Progenitor cell of endocrine pancreas (in vitro differentiated cells): ENCODE results near the gene COLEC12. TPM values are rescaled to one million over a fixed set of nuclear protein-coding genes. Genes with fewer than 3 reads are reported as not detected.

Experiments used
- DNase-seq: peaks from one replicate; pipeline ENCODE4 v3.0.0; 2021; ENCODE audit warnings: low spot score; ENCODE audit not compliant: unreplicated experiment
- H3K27ac Mint-ChIP-seq: 2 replicates; pipeline ENCODE4 v1.8.0; 2021; ENCODE audit warnings: mild to moderate bottlenecking, moderate library complexity, mixed read lengths
- H3K27me3 Mint-ChIP-seq: 2 replicates; pipeline ENCODE4 v1.8.0; 2021; ENCODE audit warnings: mixed read lengths
- H3K36me3 Mint-ChIP-seq: 2 replicates; pipeline ENCODE4 v1.8.0; 2022; ENCODE audit warnings: mixed read lengths; ENCODE audit not compliant: insufficient read depth
- H3K4me1 Mint-ChIP-seq: 2 replicates; pipeline ENCODE4 v1.8.0; 2021; ENCODE audit warnings: low read depth, mixed read lengths
- H3K4me3 Mint-ChIP-seq: 2 replicates; pipeline ENCODE4 v1.8.0; 2021; ENCODE audit warnings: low read depth, mild to moderate bottlenecking, moderate library complexity, mixed read lengths
- H3K9me3 Mint-ChIP-seq: 2 replicates; pipeline ENCODE4 v1.8.0; 2021; ENCODE audit warnings: low read depth, mixed read lengths
- total RNA-seq: library from RNA; stranded (reverse); gene quantifications from 2 replicates; pipeline ENCODE4 v1.2.1, GENCODE V29; 2021
- TF ChIP-seq, protein P1 (sequence below): fragments of 200-600 bp; sonication (generic); IDR thresholded peaks from one replicate; pipeline ENCODE4 v1.5.0; 2021; ENCODE audit warnings: antibody characterized with exemption, mild to moderate bottlenecking; ENCODE audit not compliant: unreplicated experiment

Gene COLEC12
- total RNA-seq, 1 donor from 2014 or later = 0.55 TPM

GRCh38 chr18:523561-523960 is 23.1 kb upstream of the COLEC12 start:
- no peak for DNase-seq
- Mint-ChIP-seq H3K4me3 (no peak overlapping the region), H3K4me1 (peaks cover 21% of the 10 kb centered on the region), H3K9me3 (no peaks in the 10 kb centered on the region), H3K27ac (no peak overlapping the region), H3K27me3 (no peaks in the 10 kb centered on the region), H3K36me3 (no peaks in the 10 kb centered on the region)
- TF ChIP-seq, protein P1, sequence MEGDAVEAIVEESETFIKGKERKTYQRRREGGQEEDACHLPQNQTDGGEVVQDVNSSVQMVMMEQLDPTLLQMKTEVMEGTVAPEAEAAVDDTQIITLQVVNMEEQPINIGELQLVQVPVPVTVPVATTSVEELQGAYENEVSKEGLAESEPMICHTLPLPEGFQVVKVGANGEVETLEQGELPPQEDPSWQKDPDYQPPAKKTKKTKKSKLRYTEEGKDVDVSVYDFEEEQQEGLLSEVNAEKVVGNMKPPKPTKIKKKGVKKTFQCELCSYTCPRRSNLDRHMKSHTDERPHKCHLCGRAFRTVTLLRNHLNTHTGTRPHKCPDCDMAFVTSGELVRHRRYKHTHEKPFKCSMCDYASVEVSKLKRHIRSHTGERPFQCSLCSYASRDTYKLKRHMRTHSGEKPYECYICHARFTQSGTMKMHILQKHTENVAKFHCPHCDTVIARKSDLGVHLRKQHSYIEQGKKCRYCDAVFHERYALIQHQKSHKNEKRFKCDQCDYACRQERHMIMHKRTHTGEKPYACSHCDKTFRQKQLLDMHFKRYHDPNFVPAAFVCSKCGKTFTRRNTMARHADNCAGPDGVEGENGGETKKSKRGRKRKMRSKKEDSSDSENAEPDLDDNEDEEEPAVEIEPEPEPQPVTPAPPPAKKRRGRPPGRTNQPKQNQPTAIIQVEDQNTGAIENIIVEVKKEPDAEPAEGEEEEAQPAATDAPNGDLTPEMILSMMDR = no peak

- no peak for DNase-seq
- no peak overlapping the region for H3K27ac Mint-ChIP-seq
- peaks cover 12% of the 10 kb centered on the region for H3K9me3 Mint-ChIP-seq
- TF ChIP-seq, protein P1 = no peak
- H3K4me1 Mint-ChIP-seq = peaks cover 5% of the 10 kb centered on the region
- no peaks in the 10 kb centered on the region for H3K27me3 Mint-ChIP-seq
- no peak overlapping the region for H3K4me3 Mint-ChIP-seq
- peaks cover 7% of the 10 kb centered on the region for H3K36me3 Mint-ChIP-seq
Measured at GRCh38 chr18:519019-519879, 18.7 kb upstream of the COLEC12 start.

- peaks cover 9% of the 10 kb centered on the region for H3K36me3 Mint-ChIP-seq
- no peak for DNase-seq
- no peak overlapping the region for H3K4me3 Mint-ChIP-seq
- no peak overlapping the region for H3K27ac Mint-ChIP-seq
- TF ChIP-seq, protein P1 = no peak
- peaks cover 14% of the 10 kb centered on the region for H3K9me3 Mint-ChIP-seq
- peaks cover 5% of the 10 kb centered on the region for H3K4me1 Mint-ChIP-seq
- no peaks in the 10 kb centered on the region for H3K27me3 Mint-ChIP-seq
Measured at GRCh38 chr18:518081-518480, 17.6 kb upstream of the COLEC12 start.

DNA sequence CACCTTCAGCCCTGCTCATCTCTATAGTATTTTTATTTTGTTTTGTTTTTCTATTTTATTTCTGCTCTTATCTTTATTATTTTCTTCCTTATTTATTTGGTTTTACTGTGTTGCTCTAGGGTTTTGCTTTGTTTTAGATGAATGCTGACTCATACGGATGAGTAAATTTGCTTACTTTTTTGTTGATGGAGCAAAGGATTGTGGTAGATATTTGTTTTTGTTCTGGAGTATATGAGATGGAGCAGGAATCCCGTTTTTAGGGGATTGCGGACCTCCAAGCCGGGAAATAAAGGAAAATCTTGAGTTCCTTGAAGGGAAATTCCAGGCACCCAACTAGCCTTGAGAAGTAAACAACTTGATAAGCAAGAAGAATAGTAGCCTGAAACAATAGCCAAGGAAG is 15.3 kb upstream of the COLEC12 start:
- no peak overlapping the region for H3K4me3 Mint-ChIP-seq
- H3K9me3 Mint-ChIP-seq = peaks cover 14% of the 10 kb centered on the region
- no peak overlapping the region for H3K27ac Mint-ChIP-seq
- peaks cover 11% of the 10 kb centered on the region for H3K36me3 Mint-ChIP-seq
- H3K27me3 Mint-ChIP-seq = no peaks in the 10 kb centered on the region
- TF ChIP-seq, protein P1 = no peak
- peaks cover 5% of the 10 kb centered on the region for H3K4me1 Mint-ChIP-seq
- DNase-seq = no peak

DNA sequence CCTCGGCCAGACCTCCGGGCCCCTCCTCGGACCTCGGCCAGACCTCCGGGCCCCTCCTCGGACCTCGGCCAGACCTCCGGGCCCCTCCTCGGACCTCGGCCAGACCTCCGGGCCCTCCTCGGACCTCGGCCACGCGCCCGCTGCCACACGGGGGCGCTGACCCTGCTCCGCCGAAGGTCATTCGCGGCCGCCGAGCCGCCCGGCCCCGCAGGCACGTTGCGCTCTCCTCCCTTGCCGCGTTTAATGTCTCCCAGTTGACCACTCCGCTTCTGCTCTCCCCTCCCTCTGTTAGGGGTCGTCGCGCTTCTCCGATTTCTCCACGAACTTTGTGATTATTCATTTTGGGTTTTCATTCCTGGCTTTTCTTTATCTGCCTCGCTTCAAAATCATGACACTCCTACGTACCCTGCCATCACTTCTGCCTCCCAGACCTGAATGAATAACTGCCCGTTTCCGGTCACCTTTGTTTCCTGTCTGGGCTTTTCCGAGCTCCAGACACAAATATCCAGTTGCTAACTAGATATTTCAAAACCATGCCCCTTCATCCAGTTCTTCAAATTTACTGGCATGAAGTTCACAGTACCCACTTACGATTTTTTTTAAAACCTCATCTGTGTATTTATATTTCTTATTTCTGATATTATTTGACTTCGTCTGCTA is 14.8 kb upstream of the COLEC12 start:
- DNase-seq = no peak
- H3K27ac Mint-ChIP-seq = no peak overlapping the region
- H3K27me3 Mint-ChIP-seq = no peaks in the 10 kb centered on the region
- peaks cover 5% of the 10 kb centered on the region for H3K4me1 Mint-ChIP-seq
- TF ChIP-seq, protein P1 = no peak
- H3K4me3 Mint-ChIP-seq = no peak overlapping the region
- peaks cover 11% of the 10 kb centered on the region for H3K36me3 Mint-ChIP-seq
- peaks cover 14% of the 10 kb centered on the region for H3K9me3 Mint-ChIP-seq
